ENCODE results near the gene ATP2B3. TPM values are rescaled to one million over a fixed set of nuclear protein-coding genes. Genes with fewer than 3 reads are reported as not detected.

ATP2B3 gene
- total and polyA plus RNA-seq, 2 donors (not counting 3 experiments of a cell fraction or from before 2014, with no cell fraction given): 0.01 to 0.07 TPM

DNA sequence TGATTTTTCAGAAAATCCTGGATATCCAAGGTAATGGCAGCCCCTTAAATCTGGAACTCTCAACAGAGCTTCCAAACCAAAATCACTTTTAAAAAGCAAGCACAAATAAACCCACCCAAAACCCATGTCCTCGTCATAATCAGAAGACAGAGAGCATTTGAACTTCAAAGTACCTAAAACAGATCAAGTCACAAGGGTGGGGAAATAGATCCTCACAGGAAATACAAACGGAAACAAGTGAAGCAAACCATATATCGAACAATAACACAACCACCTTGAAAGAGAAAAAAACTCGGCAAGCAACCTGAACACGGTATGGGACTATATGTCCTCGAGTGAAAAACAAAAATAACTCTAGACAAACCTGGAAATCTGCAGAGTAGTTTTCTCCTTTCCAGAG, 97.4 kb downstream of the ATP2B3 start:
- dilution Hi-C loops (cut with MboI; ENCODE audit: extremely low pct_ligation_motif_present, low sequenced_read_pairs): no loop called here
- intact Hi-C loops (cut with micrococcal nuclease): no loop called here
- POLR2A ChIA-PET: no interaction called here

More for the DNA sequence above, 97.4 kb downstream of the ATP2B3 start:
- no peaks in the 10 kb centered on the region for H3K9me1 ChIP-seq (replicated peaks; ENCODE audit: control insufficient read depth, extremely low read depth, insufficient read depth, low read length)
- no peaks in the 10 kb centered on the region for H3K36me3 ChIP-seq (ENCODE audit: control insufficient read depth in 2 of 2, extremely low read depth in 1 of 2, insufficient read depth in 2 of 2, low read length in 2 of 2)
- no peak overlapping the region for H3K4me3 ChIP-seq (replicated peaks in 1 of 3; ENCODE audit: insufficient read depth in 1 of 3, low read depth in 1 of 3, low read length in 3 of 3)
- FAIRE-seq (no peak), DNase-seq (ENCODE audit: low read depth, low spot score) (no peak)
- peaks cover 5 to 7% of the 10 kb centered on the region in 2 experiments for H3K27me3 ChIP-seq (ENCODE audit: control insufficient read depth in 2 of 2, insufficient read depth in 2 of 2, low read length in 2 of 2)
- no peaks in the 10 kb centered on the region for H3K9me3 ChIP-seq (replicated peaks; ENCODE audit: control insufficient read depth, insufficient read depth, low read length)
- TF ChIP-seq POLR2A (IDR thresholded peaks at IDR 0.05; ENCODE audit: low read depth, low read length) (no peak), EZH2 (IDR thresholded peaks at IDR 0.05; ENCODE audit: borderline replicate concordance, low read depth, low read length, severe bottlenecking) (no peak), GATA2 (IDR thresholded peaks at IDR 0.05; ENCODE audit: insufficient read depth, insufficient read length, low read depth, low read length) (no peak), FOS (IDR thresholded peaks at IDR 0.05; ENCODE audit: borderline replicate concordance, insufficient read depth, low read length) (no peak), MYC (IDR thresholded peaks at IDR 0.05; ENCODE audit: low read depth, low read length) (no peak), JUN (IDR thresholded peaks at IDR 0.05; ENCODE audit: borderline replicate concordance, insufficient read depth, insufficient read length, low read depth) (no peak), POLR2AphosphoS5 (IDR thresholded peaks at IDR 0.05; ENCODE audit: insufficient read depth, low read depth, low read length) (no peak)
- TF ChIP-seq, protein P1, sequence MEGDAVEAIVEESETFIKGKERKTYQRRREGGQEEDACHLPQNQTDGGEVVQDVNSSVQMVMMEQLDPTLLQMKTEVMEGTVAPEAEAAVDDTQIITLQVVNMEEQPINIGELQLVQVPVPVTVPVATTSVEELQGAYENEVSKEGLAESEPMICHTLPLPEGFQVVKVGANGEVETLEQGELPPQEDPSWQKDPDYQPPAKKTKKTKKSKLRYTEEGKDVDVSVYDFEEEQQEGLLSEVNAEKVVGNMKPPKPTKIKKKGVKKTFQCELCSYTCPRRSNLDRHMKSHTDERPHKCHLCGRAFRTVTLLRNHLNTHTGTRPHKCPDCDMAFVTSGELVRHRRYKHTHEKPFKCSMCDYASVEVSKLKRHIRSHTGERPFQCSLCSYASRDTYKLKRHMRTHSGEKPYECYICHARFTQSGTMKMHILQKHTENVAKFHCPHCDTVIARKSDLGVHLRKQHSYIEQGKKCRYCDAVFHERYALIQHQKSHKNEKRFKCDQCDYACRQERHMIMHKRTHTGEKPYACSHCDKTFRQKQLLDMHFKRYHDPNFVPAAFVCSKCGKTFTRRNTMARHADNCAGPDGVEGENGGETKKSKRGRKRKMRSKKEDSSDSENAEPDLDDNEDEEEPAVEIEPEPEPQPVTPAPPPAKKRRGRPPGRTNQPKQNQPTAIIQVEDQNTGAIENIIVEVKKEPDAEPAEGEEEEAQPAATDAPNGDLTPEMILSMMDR (IDR thresholded peaks at IDR 0.05; ENCODE audit: extremely low read depth in 1 of 2, insufficient read depth in 1 of 2, low read depth in 1 of 2, low read length in 2 of 2): no peak
- TF ChIP-seq, protein P2, sequence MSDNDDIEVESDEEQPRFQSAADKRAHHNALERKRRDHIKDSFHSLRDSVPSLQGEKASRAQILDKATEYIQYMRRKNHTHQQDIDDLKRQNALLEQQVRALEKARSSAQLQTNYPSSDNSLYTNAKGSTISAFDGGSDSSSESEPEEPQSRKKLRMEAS (IDR thresholded peaks at IDR 0.05; ENCODE audit: insufficient read depth, insufficient read length): no peak
- H3K4me1 ChIP-seq (ENCODE audit: control insufficient read depth, extremely low read depth, insufficient read depth, low read length): no peaks in the 10 kb centered on the region
- H3K4me2 ChIP-seq (ENCODE audit: insufficient read depth, low read length): no peak overlapping the region
- no peak overlapping the region for H3K9ac ChIP-seq (replicated peaks; ENCODE audit: extremely low read depth, insufficient read depth, low read length)
- H4K20me1 ChIP-seq (replicated peaks; ENCODE audit: control insufficient read depth, extremely low read depth, insufficient read depth, low read length): no peaks in the 10 kb centered on the region
- CTCF ChIA-PET: no interaction called here
- no TSS peak for BruUV-seq (replicated peaks)
- no peak overlapping the region for H3K27ac ChIP-seq (ENCODE audit: insufficient read depth, low read depth, low read length)
- H2AFZ ChIP-seq (ENCODE audit: low read depth, low read length): no peak overlapping the region
- no peaks in the 10 kb centered on the region for H3K79me2 ChIP-seq (ENCODE audit: control insufficient read depth, insufficient read depth, low read length)
